Endodermal cell (in vitro differentiated cells): Measurements from ENCODE around the gene C1orf210. TPM values are rescaled to one million over a fixed set of nuclear protein-coding genes. Genes with fewer than 3 reads are reported as not detected.

Experiments
- DNase-seq: peaks from one replicate; pipeline ENCODE4 v3.0.0-alpha.2; 2017
- H3K27ac ChIP-seq: 2 replicates; pipeline ENCODE4 v1.5.1; 2013; ENCODE audit warnings: mild to moderate bottlenecking, low read depth, low read length, moderate library complexity
- H3K27me3 ChIP-seq: 2 replicates; pipeline ENCODE4 v1.6.1; 2013; ENCODE audit warnings: mild to moderate bottlenecking, low read length, moderate library complexity; ENCODE audit not compliant: insufficient read depth, control insufficient read depth, poor library complexity, severe bottlenecking
- H3K36me3 ChIP-seq: 2 replicates; pipeline ENCODE4 v1.7.0; 2013; ENCODE audit warnings: mild to moderate bottlenecking, low read length, moderate library complexity; ENCODE audit not compliant: control insufficient read depth, insufficient read depth
- H3K4me1 ChIP-seq: one replicate; pipeline ENCODE4 v1.7.0; 2013; ENCODE audit warnings: low read length; ENCODE audit not compliant: control insufficient read depth, insufficient read depth
- H3K4me3 ChIP-seq: 2 replicates; pipeline ENCODE4 v1.5.1; 2013; ENCODE audit warnings: mild to moderate bottlenecking, low read length, moderate library complexity
- H3K9ac ChIP-seq: 2 replicates; pipeline ENCODE4 v1.6.1; 2013; ENCODE audit warnings: mild to moderate bottlenecking, low read length, moderate library complexity; ENCODE audit not compliant: poor library complexity, severe bottlenecking; ENCODE audit errors: extremely low read depth
- H3K9me3 ChIP-seq: 2 replicates; pipeline ENCODE4 v1.6.1; 2013; ENCODE audit warnings: mild to moderate bottlenecking, low read length, moderate library complexity; ENCODE audit not compliant: control insufficient read depth
- H3K27ac Mint-ChIP-seq: 2 replicates; pipeline ENCODE4 v1.8.0; 2020; ENCODE audit warnings: mixed read lengths
- H3K27me3 Mint-ChIP-seq: 2 replicates; pipeline ENCODE4 v1.8.0; 2021; ENCODE audit warnings: mild to moderate bottlenecking, mixed read lengths; ENCODE audit not compliant: insufficient read depth
- H3K36me3 Mint-ChIP-seq: 2 replicates; pipeline ENCODE4 v1.8.0; 2020; ENCODE audit warnings: low read depth, mixed read lengths
- H3K4me1 Mint-ChIP-seq: 2 replicates; pipeline ENCODE4 v1.8.0; 2020; ENCODE audit warnings: mixed read lengths
- H3K4me3 Mint-ChIP-seq: 2 replicates; pipeline ENCODE4 v1.8.0; 2020; ENCODE audit warnings: mild to moderate bottlenecking, moderate library complexity, mixed read lengths
- H3K9me3 Mint-ChIP-seq: 2 replicates; pipeline ENCODE4 v1.8.0; 2020; ENCODE audit warnings: mild to moderate bottlenecking, mixed read lengths
- WGBS, 2 experiments: methylation state at CpG; one replicate each; pipeline versions ENCODE4 v1.1.5 to v1.1.7; 2013; ENCODE audit warnings: missing lambda C conversion rate in 2 of 2, mixed read lengths in 1 of 2; ENCODE audit not compliant: insufficient coverage in 1 of 2, insufficient read length in 1 of 2; 5-methylcytosine and 5-hydroxymethylcytosine counted together
- total RNA-seq, 2 donors: library from RNA; stranded (reverse); fragmentation: NEBNext Ultra II Directional in 1 of 2; extraction: Animal tissue kit (Norgen Biotek cat#: 25700) in 1 of 2; gene quantifications; 2 replicates in 1 of 2; 3 replicates in 1 of 2; pipeline ENCODE4 v1.2.1, GENCODE V29; 2021
- TF ChIP-seq, protein P1 (sequence below): fragments of 200-600 bp; sonication (generic); conservative IDR thresholded peaks from 2 replicates; pipeline ENCODE4 v1.5.0; 2021; ENCODE audit warnings: antibody characterized with exemption, mild to moderate bottlenecking

Gene C1orf210
- total RNA-seq, 2 donors from 2014 or later: 9.7 to 17.9 TPM

DNA sequence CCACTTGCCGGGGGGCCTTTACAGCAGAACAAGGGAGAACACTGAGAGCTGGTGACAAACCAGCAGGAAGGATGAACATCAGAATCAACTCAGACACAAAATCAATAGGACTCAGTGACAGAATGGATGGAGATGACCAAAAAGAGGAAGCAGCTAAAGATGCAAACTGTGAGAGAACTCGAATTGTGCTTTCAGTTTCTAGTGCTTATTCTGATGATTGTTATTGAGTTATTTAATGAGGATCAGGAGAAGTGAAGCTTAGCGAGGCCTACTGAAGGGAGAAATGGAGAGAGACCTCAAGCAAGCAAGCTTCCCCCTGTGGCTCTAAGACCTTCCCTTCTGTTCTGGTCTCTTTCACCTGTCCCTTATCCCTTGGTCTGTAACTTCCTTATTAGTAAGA, 45.9 kb downstream of the C1orf210 start:
- Mint-ChIP-seq H3K4me1 (no peaks in the 10 kb centered on the region), H3K27ac (no peak overlapping the region), H3K27me3 (peaks cover 7% of the 10 kb centered on the region), H3K36me3 (no peaks in the 10 kb centered on the region), H3K4me3 (no peak overlapping the region), H3K9me3 (peaks cover 22% of the 10 kb centered on the region)
- no peak for DNase-seq
- TF ChIP-seq, protein P1, sequence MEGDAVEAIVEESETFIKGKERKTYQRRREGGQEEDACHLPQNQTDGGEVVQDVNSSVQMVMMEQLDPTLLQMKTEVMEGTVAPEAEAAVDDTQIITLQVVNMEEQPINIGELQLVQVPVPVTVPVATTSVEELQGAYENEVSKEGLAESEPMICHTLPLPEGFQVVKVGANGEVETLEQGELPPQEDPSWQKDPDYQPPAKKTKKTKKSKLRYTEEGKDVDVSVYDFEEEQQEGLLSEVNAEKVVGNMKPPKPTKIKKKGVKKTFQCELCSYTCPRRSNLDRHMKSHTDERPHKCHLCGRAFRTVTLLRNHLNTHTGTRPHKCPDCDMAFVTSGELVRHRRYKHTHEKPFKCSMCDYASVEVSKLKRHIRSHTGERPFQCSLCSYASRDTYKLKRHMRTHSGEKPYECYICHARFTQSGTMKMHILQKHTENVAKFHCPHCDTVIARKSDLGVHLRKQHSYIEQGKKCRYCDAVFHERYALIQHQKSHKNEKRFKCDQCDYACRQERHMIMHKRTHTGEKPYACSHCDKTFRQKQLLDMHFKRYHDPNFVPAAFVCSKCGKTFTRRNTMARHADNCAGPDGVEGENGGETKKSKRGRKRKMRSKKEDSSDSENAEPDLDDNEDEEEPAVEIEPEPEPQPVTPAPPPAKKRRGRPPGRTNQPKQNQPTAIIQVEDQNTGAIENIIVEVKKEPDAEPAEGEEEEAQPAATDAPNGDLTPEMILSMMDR: no peak
- Histone ChIP-seq H3K9me3 (no peaks in the 10 kb centered on the region), H3K4me1 (no peaks in the 10 kb centered on the region), H3K36me3 (no peaks in the 10 kb centered on the region), H3K27ac (no peak overlapping the region), H3K9ac (no peak overlapping the region), H3K27me3 (no peaks in the 10 kb centered on the region), H3K4me3 (no peak overlapping the region)
- WGBS, 2 experiments: 83 to 89% methylated on average over 1 to 3 of the region's 3 CpGs

DNA sequence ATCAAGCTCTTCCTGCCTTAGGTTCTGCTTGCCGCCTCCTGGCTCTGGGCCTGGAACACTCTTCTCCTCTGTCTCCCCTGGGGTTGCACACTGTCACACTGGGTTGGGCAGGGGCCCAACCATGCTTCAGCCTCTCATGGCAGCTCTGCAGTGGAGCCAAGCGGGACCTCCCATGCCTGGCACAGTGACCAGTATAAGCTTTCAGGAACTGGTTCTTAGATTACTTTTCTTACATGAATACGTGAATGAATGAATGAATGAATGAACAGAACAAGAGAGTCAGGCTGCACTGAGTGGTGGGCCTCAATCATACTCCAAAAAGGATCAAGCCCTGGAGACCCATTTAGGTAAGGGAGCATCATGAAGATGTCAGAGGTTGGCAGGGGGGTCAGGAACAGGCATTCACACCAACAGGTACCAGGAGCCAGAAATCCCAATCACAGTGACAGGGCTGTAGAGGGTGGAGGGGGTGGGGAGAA, 46.4 kb downstream of the C1orf210 start:
- DNase-seq: no peak

DNA sequence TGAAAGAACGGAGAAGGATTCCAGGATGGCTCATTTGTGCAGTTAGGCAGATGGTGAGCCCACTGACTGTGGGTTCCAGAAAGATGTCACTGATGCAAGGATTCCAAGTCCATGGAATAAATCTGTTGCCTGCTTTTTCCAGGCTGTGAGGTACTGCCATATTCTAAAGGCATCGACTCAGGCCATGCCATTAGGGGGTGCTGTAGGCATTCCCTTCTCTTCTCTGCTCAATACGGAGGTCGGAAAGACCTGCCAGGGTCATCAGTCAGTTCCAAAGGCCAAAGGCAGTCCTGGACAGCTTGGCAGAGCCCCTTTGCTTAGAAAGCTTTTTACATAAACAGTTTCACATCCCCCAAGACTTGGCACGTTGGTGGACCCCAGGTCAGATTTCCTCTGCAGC, 47.3 kb downstream of the C1orf210 start:
- WGBS, 2 experiments: 3% methylated on average over 2 to 5 of the region's 5 CpGs
- TF ChIP-seq, protein P1: peak; percentile 90

More for the DNA sequence above, 46.4 kb downstream of the C1orf210 start:
- Histone ChIP-seq H3K27ac (no peak overlapping the region), H3K9me3 (no peaks in the 10 kb centered on the region), H3K4me3 (no peak overlapping the region), H3K4me1 (no peaks in the 10 kb centered on the region), H3K27me3 (no peaks in the 10 kb centered on the region), H3K36me3 (no peaks in the 10 kb centered on the region), H3K9ac (no peak overlapping the region)
- no peaks in the 10 kb centered on the region for H3K36me3 Mint-ChIP-seq
- no peak overlapping the region for H3K4me3 Mint-ChIP-seq
- H3K27me3 Mint-ChIP-seq: peaks cover 7% of the 10 kb centered on the region
- H3K27ac Mint-ChIP-seq: no peak overlapping the region
- no peaks in the 10 kb centered on the region for H3K4me1 Mint-ChIP-seq
- H3K9me3 Mint-ChIP-seq: peaks cover 19% of the 10 kb centered on the region
- WGBS, 2 experiments: 94 to 100% methylated on average over 3 of the region's 3 CpGs
- TF ChIP-seq, protein P1: no peak

More for the DNA sequence above, 47.3 kb downstream of the C1orf210 start:
- H3K27ac ChIP-seq: no peak overlapping the region
- H3K27me3 ChIP-seq: no peaks in the 10 kb centered on the region
- H3K9me3 ChIP-seq: no peaks in the 10 kb centered on the region
- no peaks in the 10 kb centered on the region for H3K36me3 ChIP-seq
- H3K9me3 Mint-ChIP-seq: peaks cover 16% of the 10 kb centered on the region
- no peaks in the 10 kb centered on the region for H3K4me1 Mint-ChIP-seq
- no peak overlapping the region for H3K4me3 ChIP-seq
- H3K4me1 ChIP-seq: no peaks in the 10 kb centered on the region
- H3K27ac Mint-ChIP-seq: no peak overlapping the region
- no peak overlapping the region for H3K9ac ChIP-seq
- peak; percentile 92 for DNase-seq
- H3K27me3 Mint-ChIP-seq: peaks cover 7% of the 10 kb centered on the region
- H3K36me3 Mint-ChIP-seq: no peaks in the 10 kb centered on the region
- no peak overlapping the region for H3K4me3 Mint-ChIP-seq
